Neural cell (in vitro differentiated cells): ENCODE results near the gene RIPOR2. TPM values are rescaled to one million over a fixed set of nuclear protein-coding genes. Genes with fewer than 3 reads are reported as not detected.

Experiments used
- H2AFZ ChIP-seq: fragments of 200-600, 300-800 bp; sonication (generic), shearing (Covaris generic); 2 replicates; pipeline ENCODE4 v1.6.0; 2014; ENCODE audit warnings: low read depth, mild to moderate bottlenecking, antibody characterized with exemption, low read length, moderate library complexity
- H3F3A ChIP-seq: fragments of 200-600 bp; shearing (Covaris generic); 2 replicates; pipeline ENCODE4 v1.6.1; 2016; ENCODE audit warnings: mild to moderate bottlenecking, moderate library complexity, mixed read lengths, antibody characterized with exemption, low read length; ENCODE audit not compliant: insufficient read depth, poor library complexity, severe bottlenecking
- H3K27ac ChIP-seq: fragments of 200-600, 300-800 bp; sonication (generic), shearing (Covaris generic); 2 replicates; pipeline ENCODE4 v1.5.1; 2014; ENCODE audit warnings: mild to moderate bottlenecking, low read length, moderate library complexity
- H3K27me3 ChIP-seq: fragments of 300-800, 200-600 bp; sonication (generic), shearing (Covaris generic); 2 replicates; pipeline ENCODE4 v1.6.0; 2014; ENCODE audit warnings: mild to moderate bottlenecking, low read depth, low read length, moderate library complexity; ENCODE audit not compliant: insufficient read depth
- H3K36me3 ChIP-seq: fragments of 300-800, 200-600 bp; sonication (generic), shearing (Covaris generic); 2 replicates; pipeline ENCODE4 v1.5.1; 2014; ENCODE audit warnings: mild to moderate bottlenecking, antibody characterized with exemption, low read length, moderate library complexity; ENCODE audit not compliant: insufficient read depth
- H3K4me2 ChIP-seq: fragments of 300-800, 200-600 bp; sonication (generic), shearing (Covaris generic); 2 replicates; pipeline ENCODE4 v1.6.0; 2014; ENCODE audit warnings: mild to moderate bottlenecking, low read length
- H3K4me3 ChIP-seq: fragments of 300-800, 200-600 bp; sonication (generic), shearing (Covaris generic); 2 replicates; pipeline ENCODE4 v1.5.1; 2014; ENCODE audit warnings: mild to moderate bottlenecking, low read length, moderate library complexity
- H3K79me2 ChIP-seq: fragments of 200-600 bp; shearing (Covaris generic); replicated peaks from 2 replicates; pipeline ENCODE4 v1.6.0; 2014; ENCODE audit warnings: mild to moderate bottlenecking, low read length, moderate library complexity; ENCODE audit not compliant: insufficient read depth
- H3K9ac ChIP-seq: fragments of 300-800, 200-600 bp; sonication (generic), shearing (Covaris generic); 2 replicates; pipeline ENCODE4 v1.6.1; 2016; ENCODE audit warnings: mild to moderate bottlenecking, low read length, mixed read lengths
- H3K9me2 ChIP-seq: fragments of 200-600 bp; shearing (Covaris generic); 2 replicates; pipeline ENCODE4 v1.6.1; 2016; ENCODE audit warnings: mild to moderate bottlenecking, low read length, mixed read lengths; ENCODE audit not compliant: insufficient read depth
- H3K9me3 ChIP-seq: fragments of 200-600, 300-800 bp; sonication (generic), shearing (Covaris generic); 2 replicates; pipeline ENCODE4 v1.6.1; 2016; ENCODE audit warnings: mild to moderate bottlenecking, mixed run types, low read length, moderate library complexity, mixed read lengths
- H4K20me1 ChIP-seq: fragments of 200-600 bp; shearing (Covaris generic); 2 replicates; pipeline ENCODE4 v1.6.1; 2016; ENCODE audit warnings: mild to moderate bottlenecking, mixed run types; ENCODE audit not compliant: insufficient read depth
- CTCF ChIP-seq: fragments of 450-650 bp; IDR thresholded peaks from 2 replicates; pipeline ENCODE4 v1.5.1; 2014; ENCODE audit warnings: antibody characterized with exemption, mild to moderate bottlenecking, moderate library complexity; ENCODE audit not compliant: poor library complexity, severe bottlenecking
- EP300 ChIP-seq: fragments of 450-650 bp; conservative IDR thresholded peaks from 2 replicates; pipeline ENCODE4 v1.6.1; 2014; ENCODE audit warnings: antibody characterized with exemption, mild to moderate bottlenecking, moderate library complexity; ENCODE audit not compliant: poor library complexity, severe bottlenecking
- EZH2 ChIP-seq: fragments of 200-600, 300-800 bp; shearing (Covaris generic), sonication (generic); IDR thresholded peaks from 2 replicates; pipeline ENCODE4 v1.6.1; 2014; ENCODE audit warnings: antibody characterized with exemption, low read length, borderline replicate concordance, mild to moderate bottlenecking; ENCODE audit not compliant: insufficient read depth, poor library complexity, severe bottlenecking
- MXI1 ChIP-seq: fragments of 450-650 bp; conservative IDR thresholded peaks from 2 replicates; pipeline ENCODE4 v1.6.1; 2014; ENCODE audit warnings: antibody characterized with exemption, mild to moderate bottlenecking; ENCODE audit not compliant: poor library complexity, severe bottlenecking
- POLR2AphosphoS5 ChIP-seq: IDR thresholded peaks from 2 replicates; pipeline ENCODE4 v1.6.1; 2012
- RAD21 ChIP-seq: fragments of 450-650 bp; conservative IDR thresholded peaks from 2 replicates; pipeline ENCODE4 v1.6.1; 2014; ENCODE audit warnings: antibody characterized with exemption, mild to moderate bottlenecking, moderate library complexity
- REST ChIP-seq: IDR thresholded peaks from 2 replicates; pipeline ENCODE4 v1.6.1; 2012; ENCODE audit warnings: borderline replicate concordance
- SMC3 ChIP-seq: fragments of 450-650 bp; conservative IDR thresholded peaks from 2 replicates; pipeline ENCODE4 v1.6.1; 2014; ENCODE audit warnings: antibody characterized with exemption, mild to moderate bottlenecking, moderate library complexity; ENCODE audit not compliant: poor library complexity
- TAF1 ChIP-seq: IDR thresholded peaks from 2 replicates; pipeline ENCODE4 v1.6.1; 2012; ENCODE audit warnings: low read depth
- polyA plus RNA-seq: library from polyadenylated mRNA; depleted of rRNA; stranded (reverse); fragments of >200 nt; gene quantifications from 2 replicates; pipeline ENCODE4 v1.2.3, GENCODE V29; 2014

RIPOR2 gene
- polyA plus RNA-seq, 1 donor from 2014 or later, result 83.8 TPM

GRCh38 chr6:24788031-24788665 lies 147.6 kb downstream of the RIPOR2 start:
- no peaks in the 10 kb centered on the region for H3F3A ChIP-seq
- H2AFZ ChIP-seq, result no peak overlapping the region
- H3K9me3 ChIP-seq, result no peaks in the 10 kb centered on the region
- no peak overlapping the region for H3K9ac ChIP-seq
- no peak overlapping the region for H3K4me2 ChIP-seq
- no peaks in the 10 kb centered on the region for H4K20me1 ChIP-seq
- H3K27me3 ChIP-seq, result no peaks in the 10 kb centered on the region
- H3K36me3 ChIP-seq, result no peaks in the 10 kb centered on the region
- TF ChIP-seq SMC3 (no peak), EP300 (no peak), RAD21 (no peak), POLR2AphosphoS5 (no peak), CTCF (no peak), TAF1 (no peak), EZH2 (no peak), MXI1 (no peak), REST (no peak)
- H3K79me2 ChIP-seq, result no peaks in the 10 kb centered on the region
- no peaks in the 10 kb centered on the region for H3K9me2 ChIP-seq
- H3K27ac ChIP-seq, result no peak overlapping the region
- H3K4me3 ChIP-seq, result no peak overlapping the region

GRCh38 chr6:24780206-24780605 lies 155.6 kb downstream of the RIPOR2 start:
- Histone ChIP-seq H3F3A (no peaks in the 10 kb centered on the region), H3K36me3 (no peaks in the 10 kb centered on the region), H3K27ac (no peak overlapping the region), H3K4me3 (no peak overlapping the region), H4K20me1 (no peaks in the 10 kb centered on the region), H2AFZ (no peak overlapping the region), H3K27me3 (no peaks in the 10 kb centered on the region), H3K9me3 (no peaks in the 10 kb centered on the region), H3K9ac (no peak overlapping the region), H3K4me2 (no peak overlapping the region), H3K9me2 (no peaks in the 10 kb centered on the region), H3K79me2 (peaks cover 44% of the 10 kb centered on the region)
- no peak for TF ChIP-seq EZH2
- no peak for TF ChIP-seq CTCF
- TF ChIP-seq POLR2AphosphoS5, result no peak
- no peak for TF ChIP-seq SMC3
- TF ChIP-seq EP300, result no peak
- TF ChIP-seq REST, result no peak
- no peak for TF ChIP-seq RAD21
- TF ChIP-seq TAF1, result no peak
- no peak for TF ChIP-seq MXI1
